Measurements from ENCODE around the gene MCRIP1. TPM values are rescaled to one million over a fixed set of nuclear protein-coding genes. Genes with fewer than 3 reads are reported as not detected.
A peak's percentile ranks its signal among the peaks of the same experiment; 100 is the strongest.

MCRIP1 gene
- total and polyA plus RNA-seq, 2 of the 13 experiments (the other 11 are each of a cell fraction or from before 2014, with no cell fraction given) = 79.7 to 84.9 TPM

GRCh38 chr17:81832608-81833159 is 407 bp downstream of the MCRIP1 start (continued):
- TF ChIP-seq, protein P1, sequence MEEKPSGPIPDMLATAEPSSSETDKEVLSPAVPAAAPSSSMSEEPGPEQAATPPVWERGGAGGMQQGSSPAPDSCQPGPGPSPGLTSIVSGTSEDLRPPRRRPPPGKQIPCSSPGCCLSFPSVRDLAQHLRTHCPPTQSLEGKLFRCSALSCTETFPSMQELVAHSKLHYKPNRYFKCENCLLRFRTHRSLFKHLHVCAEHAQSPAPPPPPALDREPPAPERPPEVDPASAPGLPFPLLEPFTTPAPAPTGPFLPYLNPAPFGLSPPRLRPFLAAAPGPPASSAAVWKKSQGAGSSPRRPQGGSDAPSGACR (CRISPR knock-in tag; IDR thresholded peaks at IDR 0.05) = no peak
- TF ChIP-seq ZMYM4 (CRISPR knock-in tag; IDR thresholded peaks at IDR 0.05) (no peak), ZFP37 (CRISPR knock-in tag; IDR thresholded peaks at IDR 0.05; ENCODE audit: borderline replicate concordance) (0 out of 2 replicates have a peak, but pooled peaks have one; percentile 47), TOPORS (CRISPR knock-in tag; IDR thresholded peaks at IDR 0.05) (no peak), FOXA3 (CRISPR knock-in tag; IDR thresholded peaks at IDR 0.05) (no peak), ZFP90 (CRISPR knock-in tag; IDR thresholded peaks at IDR 0.05; ENCODE audit: borderline replicate concordance) (peak; percentile 61), SIX4 (CRISPR knock-in tag; IDR thresholded peaks at IDR 0.05) (no peak), ZNF280B (CRISPR knock-in tag; IDR thresholded peaks at IDR 0.05; ENCODE audit: borderline replicate concordance) (peak; percentile 36; the same call in 1 of the 2 replicates), SP140L (CRISPR knock-in tag; IDR thresholded peaks at IDR 0.05; ENCODE audit: borderline replicate concordance) (0 out of 2 replicates have a peak, but pooled peaks have one; percentile 4), GABPB1 (CRISPR knock-in tag; IDR thresholded peaks at IDR 0.05) (0 out of 2 replicates have a peak, but pooled peaks have one; percentile 46), PLRG1 (conservative IDR thresholded peaks at IDR 0.05) (no peak), SALL2 (CRISPR knock-in tag; IDR thresholded peaks at IDR 0.05) (peak; percentile 39; the same call in 1 of the 2 replicates), CREM (IDR thresholded peaks at IDR 0.05) (no peak), CREM (CRISPR knock-in tag; IDR thresholded peaks at IDR 0.05) (peak; percentile 7; the same call in 1 of the 2 replicates), ZNF709 (CRISPR knock-in tag; IDR thresholded peaks at IDR 0.05) (peak; percentile 27)
- TF ChIP-seq, protein P2, sequence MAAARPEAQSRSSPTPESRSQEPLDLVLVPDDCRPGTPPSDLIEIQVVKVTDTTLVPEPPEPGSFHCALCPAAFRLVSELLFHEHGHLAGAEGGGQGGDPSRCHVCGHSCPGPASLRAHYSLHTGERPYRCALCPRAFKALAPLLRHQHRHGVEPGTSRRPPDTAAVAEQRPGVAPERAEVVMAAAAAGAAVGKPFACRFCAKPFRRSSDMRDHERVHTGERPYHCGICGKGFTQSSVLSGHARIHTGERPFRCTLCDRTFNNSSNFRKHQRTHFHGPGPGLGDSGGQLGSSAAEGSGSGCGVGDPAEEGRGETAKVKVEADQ (CRISPR knock-in tag; IDR thresholded peaks at IDR 0.05; ENCODE audit: borderline replicate concordance) = 0 out of 2 replicates have a peak, but pooled peaks have one; percentile 9
- TF ChIP-seq, protein P3, sequence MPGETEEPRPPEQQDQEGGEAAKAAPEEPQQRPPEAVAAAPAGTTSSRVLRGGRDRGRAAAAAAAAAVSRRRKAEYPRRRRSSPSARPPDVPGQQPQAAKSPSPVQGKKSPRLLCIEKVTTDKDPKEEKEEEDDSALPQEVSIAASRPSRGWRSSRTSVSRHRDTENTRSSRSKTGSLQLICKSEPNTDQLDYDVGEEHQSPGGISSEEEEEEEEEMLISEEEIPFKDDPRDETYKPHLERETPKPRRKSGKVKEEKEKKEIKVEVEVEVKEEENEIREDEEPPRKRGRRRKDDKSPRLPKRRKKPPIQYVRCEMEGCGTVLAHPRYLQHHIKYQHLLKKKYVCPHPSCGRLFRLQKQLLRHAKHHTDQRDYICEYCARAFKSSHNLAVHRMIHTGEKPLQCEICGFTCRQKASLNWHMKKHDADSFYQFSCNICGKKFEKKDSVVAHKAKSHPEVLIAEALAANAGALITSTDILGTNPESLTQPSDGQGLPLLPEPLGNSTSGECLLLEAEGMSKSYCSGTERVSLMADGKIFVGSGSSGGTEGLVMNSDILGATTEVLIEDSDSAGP (CRISPR knock-in tag; IDR thresholded peaks at IDR 0.05; ENCODE audit: borderline replicate concordance) = no peak
